Spleen (tissue), 11 donors: ENCODE results near the gene HOXB9. TPM values are rescaled to one million over a fixed set of nuclear protein-coding genes. Genes with fewer than 3 reads are reported as not detected.

Experiments
- DNase-seq: peaks from one replicate; pipeline ENCODE4 v3.0.0-alpha.2; 2020
- H3K27ac ChIP-seq, 8 donors: fragments of 200-600 bp; sonication (generic) in 7 of 8; 1 replicate in 4 of 8; 2 replicates in 4 of 8; pipeline versions ENCODE4 v1.5.0 to v1.8.0; 2016 to 2021; ENCODE audit warnings: inconsistent platforms in 4 of 8, mild to moderate bottlenecking in 4 of 8, moderate library complexity in 1 of 8
- H3K27me3 ChIP-seq, 7 donors: fragments of 200-600 bp; sonication (generic) in 6 of 7; replicated peaks in 1 of 7; 1 replicate in 4 of 7; 2 replicates in 3 of 7; pipeline versions ENCODE4 v1.5.0 to v1.8.0; 2016 to 2021; ENCODE audit warnings: inconsistent platforms in 3 of 7, mild to moderate bottlenecking in 1 of 7
- H3K36me3 ChIP-seq, 6 donors: fragments of 200-600 bp; sonication (generic) in 5 of 6; 1 replicate in 4 of 6; 2 replicates in 2 of 6; pipeline versions ENCODE4 v1.5.0 to v1.8.0; 2016 to 2021; ENCODE audit warnings: inconsistent platforms in 2 of 6
- H3K4me1 ChIP-seq, 6 donors: fragments of 200-600 bp; sonication (generic) in 5 of 6; 1 replicate in 3 of 6; 2 replicates in 3 of 6; pipeline versions ENCODE4 v1.5.0 to v1.8.0; 2016 to 2021; ENCODE audit warnings: inconsistent platforms in 3 of 6
- H3K4me3 ChIP-seq, 8 donors: fragments of 200-600 bp; sonication (generic) in 7 of 8; 1 replicate in 4 of 8; 2 replicates in 4 of 8; pipeline versions ENCODE4 v1.5.0 to v1.8.0; 2016 to 2021; ENCODE audit warnings: inconsistent platforms in 4 of 8, mild to moderate bottlenecking in 4 of 8, moderate library complexity in 2 of 8
- H3K9me3 ChIP-seq, 8 donors: fragments of 200-600 bp; sonication (generic) in 7 of 8; 1 replicate in 4 of 8; 2 replicates in 4 of 8; pipeline versions ENCODE4 v1.5.0 to v1.8.0; 2016 to 2021; ENCODE audit warnings: inconsistent platforms in 4 of 8
- CTCF ChIP-seq, 11 experiments: fragments of 200-600 bp in 7 of 11; fragments of 450-650 bp in 4 of 11; sonication (generic) in 4 of 11; IDR thresholded peaks in 8 of 11; conservative IDR thresholded peaks in 3 of 11; 1 replicate in 7 of 11; 2 replicates in 4 of 11; pipeline versions ENCODE4 v1.4.0 to v1.8.0; 2016 to 2021; ENCODE audit warnings: antibody characterized with exemption in 11 of 11, inconsistent platforms in 4 of 11, mild to moderate bottlenecking in 1 of 11
- POLR2A ChIP-seq, 3 donors: fragments of 450-650 bp; IDR thresholded peaks; one replicate each; pipeline ENCODE4 v1.5.1; 2017; ENCODE audit warnings: antibody characterized with exemption in 3 of 3, mild to moderate bottlenecking in 1 of 3
- POLR2AphosphoS5 ChIP-seq, 3 donors: sonication (generic); formaldehyde crosslinking; IDR thresholded peaks; one replicate each; pipeline ENCODE4 v1.5.1; 2017; ENCODE audit warnings: antibody characterized with exemption in 3 of 3
- WGBS, 5 donors: extraction: QIAGEN DNeasy Blood & Tissue Kit in 3 of 5; methylation state at CpG; one replicate each; pipeline versions ENCODE4 v1.1.5 to v1.1.7; 2013 to 2018; 5-methylcytosine and 5-hydroxymethylcytosine counted together
- intact Hi-C: fragments of 100-400 bp; cut with DNase I; formaldehyde crosslinking; loops from one replicate; pipeline ENCODE4 v1.15.0; 2023; ENCODE audit warnings: low total_unique reads
- polyA plus RNA-seq, 3 donors: library from polyadenylated mRNA; stranded (reverse); fragments of 200-250 nt; gene quantifications; one replicate each; pipeline ENCODE4 v1.2.1, GENCODE V29; 2013
- total RNA-seq, 7 donors: library from RNA; depleted of rRNA in 3 of 7; stranded (reverse); fragments of >200 nt in 3 of 7; fragmentation: NEBNext Ultra II Directional in 4 of 7; extraction: Animal tissue kit (Norgen Biotek cat#: 25700) in 4 of 7; gene quantifications; one replicate each; pipeline versions ENCODE4 v1.1.0 to v1.2.1, GENCODE V29; 2016 to 2021
- donor health status: healthy with polysubstance abuse.
- donor health status: DM: no; HTN: no; CAD: no; lungs with moderate emphysema.
- donor health status: DM: no; HTN: no; CAD: no.
- donor health status: Bipolar disorder and iron deficiency.
- donor health status: healthy.
- donor health status: DM: no; HTN: no; CAD: no.
- donor health status: DM: yes; HTN: yes; CAD: no.

HOXB9 gene
- total and polyA plus RNA-seq, 10 donors = 0.10 to 0.50 (median 0.42) TPM; not detected in 5

GRCh38 chr17:48624118-48624517 is 2.0 kb downstream of the HOXB9 start:
- intact Hi-C loops = no loop called here

GRCh38 chr17:48623583-48623982 is 2.6 kb downstream of the HOXB9 start:
- Histone ChIP-seq H3K27me3 (peaks cover 21 to 100% (median 100%) of the 10 kb centered on the region in 7 donors), H3K27ac (no peak overlapping the region), H3K9me3 (no peaks in the 10 kb centered on the region), H3K4me1 (peaks cover 24 to 40% (median 30%) of the 10 kb centered on the region in 6 donors), H3K36me3 (no peaks in the 10 kb centered on the region), H3K4me3 (no peak overlapping the region)
- DNase-seq = no peak
- TF ChIP-seq CTCF (IDR thresholded peaks at IDR 0.05 in 8 of 11, conservative IDR thresholded peaks at IDR 0.05 in 3 of 11) (no peak), POLR2AphosphoS5 (IDR thresholded peaks at IDR 0.05) (no peak), POLR2A (IDR thresholded peaks at IDR 0.05) (no peak)
- intact Hi-C loops = no loop called here
- WGBS, 5 donors = 43 to 56% (median 51%) methylated on average over 4 of the region's 4 CpGs

More at GRCh38 chr17:48624118-48624517, 2.0 kb downstream of the HOXB9 start:
- H3K4me3 ChIP-seq = no peak overlapping the region
- no peaks in the 10 kb centered on the region for H3K36me3 ChIP-seq
- H3K9me3 ChIP-seq = no peaks in the 10 kb centered on the region
- peaks cover 21 to 100% (median 100%) of the 10 kb centered on the region in 7 donors for H3K27me3 ChIP-seq
- H3K27ac ChIP-seq = no peak overlapping the region
- DNase-seq = no peak
- 56 to 62% (median 58%) methylated on average over 5 of the region's 5 CpGs for WGBS, 5 donors
- H3K4me1 ChIP-seq = peaks cover 22 to 34% (median 26%) of the 10 kb centered on the region in 6 donors
- no peak for TF ChIP-seq POLR2AphosphoS5 (IDR thresholded peaks at IDR 0.05)
- no peak for TF ChIP-seq CTCF (IDR thresholded peaks at IDR 0.05 in 8 of 11, conservative IDR thresholded peaks at IDR 0.05 in 3 of 11)
- TF ChIP-seq POLR2A (IDR thresholded peaks at IDR 0.05) = no peak

GRCh38 chr17:48622857-48623256 is 3.3 kb downstream of the HOXB9 start:
- Histone ChIP-seq H3K9me3 (no peaks in the 10 kb centered on the region), H3K4me1 (peaks cover 29 to 47% (median 37%) of the 10 kb centered on the region in 6 donors), H3K36me3 (no peaks in the 10 kb centered on the region), H3K4me3 (no peak overlapping the region), H3K27ac (no peak overlapping the region), H3K27me3 (peaks cover 25 to 100% (median 98%) of the 10 kb centered on the region in 7 donors)
- TF ChIP-seq POLR2A (IDR thresholded peaks at IDR 0.05) = no peak
- no peak for TF ChIP-seq POLR2AphosphoS5 (IDR thresholded peaks at IDR 0.05)
- no peak for TF ChIP-seq CTCF (IDR thresholded peaks at IDR 0.05 in 8 of 11, conservative IDR thresholded peaks at IDR 0.05 in 3 of 11)
- intact Hi-C loops = no loop called here
- no peak for DNase-seq
- WGBS, 5 donors = 60 to 84% (median 72%) methylated on average over 11 of the region's 11 CpGs

GRCh38 chr17:48621410-48622392 is 4.5 kb downstream of the HOXB9 start:
- Histone ChIP-seq H3K4me3 (no peak overlapping the region), H3K9me3 (no peaks in the 10 kb centered on the region), H3K36me3 (no peaks in the 10 kb centered on the region), H3K4me1 (peaks cover 27 to 46% (median 38%) of the 10 kb centered on the region in 6 donors), H3K27ac (no peak overlapping the region), H3K27me3 (peaks cover 23 to 100% (median 98%) of the 10 kb centered on the region in 7 donors)
- TF ChIP-seq CTCF (IDR thresholded peaks at IDR 0.05 in 8 of 11, conservative IDR thresholded peaks at IDR 0.05 in 3 of 11) (no peak), POLR2AphosphoS5 (IDR thresholded peaks at IDR 0.05) (no peak), POLR2A (IDR thresholded peaks at IDR 0.05) (no peak)
- WGBS, 5 donors = 48 to 85% (median 62%) methylated on average over 35 to 41 of the region's 41 CpGs
- intact Hi-C loops = no loop called here
- no peak for DNase-seq
